Sigmoid colon (tissue), 7 donors: Measurements from ENCODE around the gene PDE6D. TPM values are rescaled to one million over a fixed set of nuclear protein-coding genes. Genes with fewer than 3 reads are reported as not detected.

Source experiments
- DNase-seq: peaks from one replicate; pipeline ENCODE4 v3.0.0-alpha.2; 2019
- H3K27ac ChIP-seq, 4 donors: fragments of 200-600 bp; sonication (generic); one replicate each; pipeline ENCODE4 v1.5.1; 2016 to 2019; ENCODE audit warnings: mild to moderate bottlenecking in 1 of 4
- H3K27me3 ChIP-seq, 3 donors: fragments of 200-600 bp; sonication (generic); one replicate each; pipeline ENCODE4 v1.5.1; 2019; ENCODE audit warnings: mild to moderate bottlenecking in 1 of 3
- H3K36me3 ChIP-seq, 4 donors: fragments of 200-600 bp; sonication (generic); one replicate each; pipeline ENCODE4 v1.5.1; 2016 to 2019
- H3K4me1 ChIP-seq, 4 donors: fragments of 200-600 bp; sonication (generic); one replicate each; pipeline ENCODE4 v1.5.1; 2017 to 2019
- H3K4me3 ChIP-seq, 4 donors: fragments of 200-600 bp; sonication (generic); one replicate each; pipeline ENCODE4 v1.5.1; 2017 to 2019; ENCODE audit warnings: mild to moderate bottlenecking in 2 of 4, moderate library complexity in 1 of 4
- H3K9me3 ChIP-seq, 4 donors: fragments of 200-600 bp in 3 of 4; sonication (generic) in 3 of 4; one replicate each; pipeline versions ENCODE4 v1.5.1 to v1.6.1; 2013 to 2019
- CTCF ChIP-seq, 4 experiments: fragments of 450-650 bp in 3 of 4; fragments of 200-600 bp in 1 of 4; IDR thresholded peaks; one replicate each; pipeline ENCODE4 v1.5.1; 2016 to 2019; ENCODE audit warnings: antibody characterized with exemption in 4 of 4, mild to moderate bottlenecking in 3 of 4, moderate library complexity in 2 of 4
- EP300 ChIP-seq, 4 donors: sonication (generic); formaldehyde crosslinking; IDR thresholded peaks; one replicate each; pipeline ENCODE4 v1.6.1; 2017; ENCODE audit warnings: antibody characterized with exemption in 4 of 4
- POLR2A ChIP-seq, 2 donors: fragments of 450-650 bp; IDR thresholded peaks; one replicate each; pipeline ENCODE4 v1.6.1; 2016; ENCODE audit warnings: antibody characterized with exemption in 2 of 2, mild to moderate bottlenecking in 2 of 2, moderate library complexity in 2 of 2
- POLR2AphosphoS5 ChIP-seq, 4 donors: sonication (generic); formaldehyde crosslinking; IDR thresholded peaks; one replicate each; pipeline ENCODE4 v1.6.1; 2017; ENCODE audit warnings: antibody characterized with exemption in 4 of 4
- WGBS, 2 donors: extraction: QIAGEN DNeasy Blood & Tissue Kit; methylation state at CpG; one replicate each; pipeline ENCODE4 v1.1.7; 2013; 5-methylcytosine and 5-hydroxymethylcytosine counted together
- intact Hi-C: fragments of 100-400 bp; cut with DNase I; formaldehyde crosslinking; loops from one replicate; pipeline ENCODE4 v1.15.1; 2023
- polyA plus RNA-seq, 3 donors: library from polyadenylated mRNA; stranded (reverse); fragments of 200-250 nt; gene quantifications; one replicate each; pipeline ENCODE4 v1.2.3, GENCODE V29; 2013
- total RNA-seq, 4 donors: library from RNA; depleted of rRNA; stranded (reverse); fragments of >200 nt; gene quantifications; one replicate each; pipeline ENCODE4 v1.1.0, GENCODE V29; 2016
- donor health status: healthy with polysubstance abuse.
- donor health status: Bipolar disorder and iron deficiency.
- donor health status: healthy.

The PDE6D gene
- total and polyA plus RNA-seq, 7 donors = 19.9 to 44.9 (median 24.6) TPM

- Histone ChIP-seq H3K27ac (no peak overlapping the region), H3K4me1 (peaks cover 0 to under 1% (median under 1%) of the 10 kb centered on the region in 4 donors), H3K9me3 (no peaks in the 10 kb centered on the region), H3K4me3 (no peak overlapping the region), H3K36me3 (no peaks in the 10 kb centered on the region), H3K27me3 (no peaks in the 10 kb centered on the region)
- TF ChIP-seq CTCF (IDR thresholded peaks at IDR 0.05) = no peak
- no peak for TF ChIP-seq EP300 (IDR thresholded peaks at IDR 0.05)
- TF ChIP-seq POLR2AphosphoS5 (IDR thresholded peaks at IDR 0.05) = no peak
- no peak for TF ChIP-seq POLR2A (IDR thresholded peaks at IDR 0.05)
- intact Hi-C loops = no loop called here
- 80 to 85% methylated on average over 7 of the region's 7 CpGs for WGBS, 2 donors
- DNase-seq = peak; percentile 37
Observed at GRCh38 chr2:231720292-231720986, 60.6 kb downstream of the PDE6D start.

DNA sequence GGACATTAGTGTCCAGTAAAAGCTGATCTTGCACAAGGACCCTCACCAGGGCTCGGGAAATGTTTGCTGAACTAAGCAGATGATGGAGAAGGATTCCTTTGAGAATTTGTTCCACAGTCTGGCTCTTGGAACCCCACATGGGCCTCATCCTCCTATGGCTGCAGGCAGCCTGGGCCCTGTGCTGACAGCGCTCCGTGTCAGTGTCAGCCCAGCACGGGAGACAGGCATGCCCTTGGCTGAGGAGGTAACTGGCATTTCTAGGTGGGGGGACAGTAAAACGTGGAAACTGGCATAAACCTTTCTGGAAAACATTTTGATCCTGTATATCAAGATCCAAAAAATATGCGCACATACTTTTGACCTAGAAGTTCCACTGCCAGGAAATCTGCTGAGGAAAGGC is 62.3 kb downstream of the PDE6D start:
- Histone ChIP-seq H3K36me3 (no peaks in the 10 kb centered on the region), H3K4me3 (no peak overlapping the region), H3K27ac (no peak overlapping the region), H3K9me3 (no peaks in the 10 kb centered on the region), H3K27me3 (no peaks in the 10 kb centered on the region), H3K4me1 (peaks cover 0 to 16% (median 11%) of the 10 kb centered on the region in 4 donors)
- TF ChIP-seq EP300 (IDR thresholded peaks at IDR 0.05) (no peak), POLR2AphosphoS5 (IDR thresholded peaks at IDR 0.05) (no peak), POLR2A (IDR thresholded peaks at IDR 0.05) (no peak), CTCF (IDR thresholded peaks at IDR 0.05) (no peak)
- intact Hi-C loops = loop anchor here (10.0 kb wide), 1 partner anchor 254 kb away; the partner anchor contains the start of gene NCL
- DNase-seq = peak; percentile 30
- WGBS, 2 donors = 83 to 87% methylated on average over 6 of the region's 6 CpGs

GRCh38 chr2:231717281-231718171 is 63.6 kb downstream of the PDE6D start:
- WGBS, 2 donors = 84 to 95% methylated on average over 13 of the region's 13 CpGs
- H3K27me3 ChIP-seq = no peaks in the 10 kb centered on the region
- intact Hi-C loops = loop anchor here (10.0 kb wide), 1 partner anchor 253 kb away; the partner anchor contains the start of gene NCL
- H3K4me1 ChIP-seq = peaks cover 0 to 25% (median 19%) of the 10 kb centered on the region in 4 donors
- H3K27ac ChIP-seq = no peak overlapping the region
- H3K36me3 ChIP-seq = peaks cover 0 to 10% (median 2%) of the 10 kb centered on the region in 4 donors
- peak; percentile 61 for DNase-seq
- TF ChIP-seq POLR2A (IDR thresholded peaks at IDR 0.05) (no peak), CTCF (IDR thresholded peaks at IDR 0.05) (no peak), POLR2AphosphoS5 (IDR thresholded peaks at IDR 0.05) (no peak), EP300 (IDR thresholded peaks at IDR 0.05) (no peak)
- H3K4me3 ChIP-seq = no peak overlapping the region
- H3K9me3 ChIP-seq = no peaks in the 10 kb centered on the region

- no peak overlapping the region for H3K27ac ChIP-seq
Observed at GRCh38 chr2:231716666-231717280, 64.3 kb downstream of the PDE6D start.

More at GRCh38 chr2:231716666-231717280, 64.3 kb downstream of the PDE6D start:
- Histone ChIP-seq H3K36me3 (peaks cover 0 to 18% (median 9%) of the 10 kb centered on the region in 4 donors), H3K4me1 (peaks cover 0 to 33% (median 26%) of the 10 kb centered on the region in 4 donors), H3K4me3 (no peak overlapping the region), H3K27me3 (no peaks in the 10 kb centered on the region), H3K9me3 (no peaks in the 10 kb centered on the region)
- TF ChIP-seq POLR2A (IDR thresholded peaks at IDR 0.05) = no peak
- TF ChIP-seq EP300 (IDR thresholded peaks at IDR 0.05) = no peak
- no peak for TF ChIP-seq CTCF (IDR thresholded peaks at IDR 0.05)
- no peak for TF ChIP-seq POLR2AphosphoS5 (IDR thresholded peaks at IDR 0.05)
- DNase-seq = peak; percentile 53
- intact Hi-C loops = loop anchor here (10.0 kb wide), 1 partner anchor 252 kb away; the partner anchor contains the start of gene NCL
- WGBS, 2 donors = 92 to 94% methylated on average over 11 of the region's 11 CpGs
